CD4-positive, alpha-beta T cell (primary cell): Measurements from ENCODE around the gene PPP1R1A. TPM values are rescaled to one million over a fixed set of nuclear protein-coding genes. Genes with fewer than 3 reads are reported as not detected.

Experiments
- ATAC-seq: fragments of 200-7000 bp; cut with Tn5 transposase; one replicate; pipeline ENCODE4 v1.10.0; 2022; ENCODE audit warnings: mild to moderate bottlenecking; ENCODE audit not compliant: poor library complexity
- CTCF ChIA-PET: fragments of 350-600 bp; sonication (Branson Sonifier 250); formaldehyde crosslinking; loops from one replicate; lab custom pipeline; 2021; ENCODE audit warnings: antibody characterized with exemption, inconsistent platforms; lab: Charles Lee
- POLR2A ChIA-PET: fragments of 350-600 bp; sonication (Branson Sonifier 250); formaldehyde crosslinking; loops from one replicate; lab custom pipeline; 2021; ENCODE audit warnings: antibody characterized with exemption, inconsistent platforms; lab: Charles Lee
- DNase-seq, 14 experiments: peaks; one replicate each; pipeline ENCODE4 v3.0.0-alpha.2; 2013 to 2020; ENCODE audit warnings: mixed read lengths in 2 of 14
- H3K27ac ChIP-seq, 2 donors: one replicate each; pipeline versions ENCODE4 v1.5.1 to v1.7.0; 2013; ENCODE audit warnings: low read length in 2 of 2, low read depth in 1 of 2, mild to moderate bottlenecking in 1 of 2
- H3K27me3 ChIP-seq, 2 experiments: 1 replicate in 1 of 2; 2 replicates in 1 of 2; pipeline versions ENCODE4 v1.6.1 to v1.7.0; 2013; ENCODE audit warnings: low read length in 2 of 2, control low read depth in 1 of 2, mild to moderate bottlenecking in 1 of 2, moderate library complexity in 1 of 2; ENCODE audit not compliant: insufficient read depth in 2 of 2, control insufficient read depth in 1 of 2
- H3K36me3 ChIP-seq: one replicate; pipeline ENCODE4 v1.6.1; 2013; ENCODE audit warnings: low read length, control low read depth; ENCODE audit not compliant: insufficient read depth
- H3K4me1 ChIP-seq: one replicate; pipeline ENCODE4 v1.6.1; 2013; ENCODE audit warnings: low read length, control low read depth; ENCODE audit not compliant: insufficient read depth
- H3K4me3 ChIP-seq: one replicate; pipeline ENCODE4 v1.5.1; 2013; ENCODE audit warnings: mild to moderate bottlenecking, low read length, moderate library complexity
- H3K9me3 ChIP-seq, 2 experiments: 1 replicate in 1 of 2; 2 replicates in 1 of 2; pipeline versions ENCODE4 v1.6.1 to v1.7.0; 2013; ENCODE audit warnings: low read length in 2 of 2, mild to moderate bottlenecking in 2 of 2, control low read depth in 1 of 2, moderate library complexity in 1 of 2; ENCODE audit not compliant: control insufficient read depth in 1 of 2, insufficient read depth in 1 of 2
- H3K27ac Mint-ChIP-seq: one replicate; pipeline ENCODE4 v1.8.0; 2020; ENCODE audit warnings: mixed read lengths
- H3K27me3 Mint-ChIP-seq: one replicate; pipeline ENCODE4 v1.8.0; 2021; ENCODE audit warnings: mixed read lengths
- H3K36me3 Mint-ChIP-seq: one replicate; pipeline ENCODE4 v1.8.0; 2021; ENCODE audit warnings: low read depth, mixed read lengths
- H3K4me1 Mint-ChIP-seq: one replicate; pipeline ENCODE4 v1.8.0; 2021; ENCODE audit warnings: low read depth, mixed read lengths
- H3K4me3 Mint-ChIP-seq: one replicate; pipeline ENCODE4 v1.8.0; 2020; ENCODE audit warnings: mild to moderate bottlenecking, mixed read lengths
- H3K9me3 Mint-ChIP-seq: one replicate; pipeline ENCODE4 v1.8.0; 2020; ENCODE audit warnings: mixed read lengths
- CTCF ChIP-seq: fragments of 200-600 bp; IDR thresholded peaks from one replicate; pipeline ENCODE4 v1.8.0; 2022; ENCODE audit warnings: antibody characterized with exemption, mild to moderate bottlenecking
- intact Hi-C, 2 experiments: fragments of 100-400 bp; cut with DNase I in 1 of 2; cut with micrococcal nuclease in 1 of 2; formaldehyde crosslinking; loops; one replicate each; pipeline versions ENCODE4 v1.15.1 to v1.9.0; 2023 to 2025; cut with DNase I, micrococcal nuclease
- polyA plus RNA-seq, 2 donors: library from polyadenylated mRNA; unstranded; fragments of 120-200 nt; gene quantifications; one replicate each; pipeline ENCODE4 v1.2.1, GENCODE V29; 2013
- total RNA-seq, 174 experiments: library from RNA in 2 of 174; stranded (reverse) in 2 of 174; gene quantifications; one replicate each; pipeline ENCODE4 v1.2.3 and lab custom pipeline; 2021 to 2026

The PPP1R1A gene
- total RNA-seq (not detected), total RNA-seq (lab: John Stamatoyannopoulos, UW) (0 to 0.13 (median 0) reads per million in 172 experiments)
- 0.04 TPM for polyA plus RNA-seq (2013, experiment 1 of 2)
- polyA plus RNA-seq (2013, experiment 2 of 2), result 0.59 TPM

DNA sequence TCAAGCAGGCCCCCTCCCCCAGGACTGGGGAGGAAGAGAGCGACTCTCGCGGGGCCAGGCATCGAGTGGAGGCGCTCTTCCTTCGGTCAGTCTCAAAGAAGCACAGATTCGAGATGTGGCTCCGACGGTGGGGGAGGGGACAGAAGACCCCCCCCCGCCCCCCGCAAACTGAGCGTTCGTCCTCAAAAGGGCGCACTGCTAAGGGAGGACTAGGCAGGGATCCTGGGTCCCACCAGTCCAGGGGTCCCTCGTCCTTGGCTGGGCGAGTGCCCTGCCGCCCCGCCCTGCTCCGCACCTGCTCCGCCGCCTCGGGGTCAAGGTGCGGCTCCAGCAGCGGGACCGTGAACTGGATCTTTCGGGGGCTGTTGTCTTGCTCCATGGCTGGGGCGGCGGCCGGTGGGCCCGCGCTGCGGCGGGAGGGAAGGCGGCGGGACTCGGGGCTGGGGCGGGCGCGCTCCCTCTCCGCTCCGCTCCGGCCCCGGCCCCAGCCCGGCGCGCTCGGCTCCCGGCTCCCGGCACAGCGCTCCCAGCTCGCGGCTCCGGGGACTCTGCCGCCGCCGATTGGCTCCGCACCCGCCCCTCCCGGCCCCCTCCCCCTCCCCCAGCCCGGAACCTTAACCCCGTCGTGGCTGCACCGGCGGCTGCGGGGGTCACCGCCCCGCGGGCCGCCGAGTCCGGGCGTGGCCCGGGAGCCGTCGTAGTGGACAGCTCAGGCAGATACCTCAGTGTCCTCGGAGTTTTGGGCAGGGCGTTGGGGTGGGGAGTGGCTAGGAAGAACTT lies at the start of gene PPP1R1A:
Gene PPP1R1A, minus strand, starts transcription at position 550 of the 780 bp plus-strand sequence. Its CDS starts 171 bp downstream, at position 379.
- TF ChIP-seq CTCF, result no peak
- Histone ChIP-seq H3K27me3 (peaks cover 42 to 62% of the 10 kb centered on the region in 2 experiments), H3K27ac (no peak within 1 kb of the TSS), H3K9me3 (peaks cover 0 to 6% of the 10 kb centered on the region in 2 experiments), H3K36me3 (no peaks in the 10 kb centered on the region), H3K4me1 (peaks cover 11% of the 10 kb centered on the region), H3K4me3 (peak within 1 kb of the TSS; percentile 20)
- ChIA-PET POLR2A (no interaction called here), CTCF (no interaction called here)
- peak; percentile 24 for ATAC-seq
- H3K27me3 Mint-ChIP-seq, result peaks cover 78% of the 10 kb centered on the region
- H3K9me3 Mint-ChIP-seq, result no peaks in the 10 kb centered on the region
- DNase-seq, result peak in 1 of 14 experiments; percentile 5
- peak within 1 kb of the TSS; percentile 21 for H3K4me3 Mint-ChIP-seq
- H3K4me1 Mint-ChIP-seq, result peaks cover 10% of the 10 kb centered on the region
- intact Hi-C loops, result no loop called here
- no peak within 1 kb of the TSS for H3K27ac Mint-ChIP-seq
- H3K36me3 Mint-ChIP-seq, result no peaks in the 10 kb centered on the region

DNA sequence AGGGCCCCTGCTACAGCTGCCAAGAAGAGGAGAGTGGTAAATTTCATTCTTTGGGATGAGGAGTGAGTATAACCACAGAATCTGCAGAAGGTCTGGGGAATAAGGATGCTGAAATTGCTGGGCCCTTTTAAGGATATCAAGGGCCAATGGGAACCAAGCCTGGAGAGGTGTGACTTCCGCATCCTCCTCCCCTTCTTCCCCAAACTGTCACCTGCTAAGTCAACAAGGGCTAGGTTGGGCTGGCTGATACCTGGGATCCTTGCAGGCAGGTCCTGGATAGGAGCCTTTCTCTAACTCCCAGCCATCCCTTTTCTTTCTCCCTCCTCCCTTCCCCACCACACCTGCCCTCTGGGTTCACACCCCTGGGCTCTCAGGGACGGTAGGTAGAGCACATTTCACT lies 46.3 kb upstream of the PPP1R1A start, which contains the start of gene LACRT:
Gene LACRT, minus strand, starts transcription at position 101 of the 400 bp plus-strand sequence. Its CDS starts 54 bp downstream, at position 47.
- Histone ChIP-seq H3K36me3 (no peaks in the 10 kb centered on the region), H3K4me3 (no peak within 1 kb of the TSS), H3K4me1 (no peaks in the 10 kb centered on the region), H3K27ac (no peak within 1 kb of the TSS), H3K9me3 (no peaks in the 10 kb centered on the region), H3K27me3 (peaks cover 6 to 8% of the 10 kb centered on the region in 2 experiments)
- DNase-seq, result no peak
- no peak within 1 kb of the TSS for H3K27ac Mint-ChIP-seq
- H3K9me3 Mint-ChIP-seq, result no peaks in the 10 kb centered on the region
- intact Hi-C loops, result no loop called here
- no peak for TF ChIP-seq CTCF
- ChIA-PET CTCF (no interaction called here), POLR2A (no interaction called here)
- no peaks in the 10 kb centered on the region for H3K4me1 Mint-ChIP-seq
- H3K4me3 Mint-ChIP-seq, result no peak within 1 kb of the TSS
- H3K27me3 Mint-ChIP-seq, result peaks cover 35% of the 10 kb centered on the region
- no peaks in the 10 kb centered on the region for H3K36me3 Mint-ChIP-seq
- no peak for ATAC-seq

GRCh38 chr12:54631988-54632728 lies 43.7 kb upstream of the PPP1R1A start:
- intact Hi-C loops, result no loop called here
- no peak for TF ChIP-seq CTCF
- no peaks in the 10 kb centered on the region for H3K4me1 Mint-ChIP-seq
- Histone ChIP-seq H3K9me3 (peaks cover 5 to 9% of the 10 kb centered on the region in 2 experiments), H3K36me3 (no peaks in the 10 kb centered on the region), H3K4me1 (no peaks in the 10 kb centered on the region), H3K27ac (no peak overlapping the region), H3K27me3 (peaks cover 8 to 15% of the 10 kb centered on the region in 2 experiments), H3K4me3 (no peak overlapping the region)
- no peak overlapping the region for H3K27ac Mint-ChIP-seq
- peaks cover 60% of the 10 kb centered on the region for H3K27me3 Mint-ChIP-seq
- ATAC-seq (no peak), DNase-seq (no peak)
- POLR2A ChIA-PET, result no interaction called here
- no peak overlapping the region for H3K4me3 Mint-ChIP-seq
- H3K36me3 Mint-ChIP-seq, result no peaks in the 10 kb centered on the region
- CTCF ChIA-PET, result no interaction called here
- no peaks in the 10 kb centered on the region for H3K9me3 Mint-ChIP-seq
